ENCODE data around the gene MYH16. TPM values are rescaled to one million over a fixed set of nuclear protein-coding genes. Genes with fewer than 3 reads are reported as not detected.

Gene MYH16
- total and polyA plus RNA-seq, 4 donors: not detected

DNA sequence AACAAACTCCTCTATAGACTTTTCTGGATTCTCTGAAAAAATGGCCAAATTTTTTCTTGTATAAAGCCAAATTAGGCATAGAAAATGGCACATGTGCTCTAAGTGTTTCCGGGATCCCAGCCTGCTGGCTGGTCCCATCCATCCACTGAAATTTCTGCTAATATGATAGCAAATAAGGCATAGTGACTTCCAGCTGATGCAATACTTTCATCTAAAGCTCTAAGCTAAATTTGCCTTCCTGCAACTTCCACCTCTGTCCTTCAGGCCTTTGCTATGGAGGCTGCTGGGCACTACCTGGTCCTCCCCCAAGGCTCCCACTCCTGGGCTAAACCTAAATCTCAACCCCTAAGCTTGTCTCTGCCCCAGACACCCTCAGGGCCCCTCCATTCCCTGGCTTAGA, 20.5 kb downstream of the MYH16 start:
- no peak for DNase-seq (ENCODE audit: low spot score)
- H3K9me3 ChIP-seq (ENCODE audit: control insufficient read depth in 4 of 4, low read length in 3 of 4): no peaks in the 10 kb centered on the region
- H3K4me1 ChIP-seq (ENCODE audit: control insufficient read depth in 4 of 4, insufficient read depth in 4 of 4, low read length in 3 of 4): no peaks in the 10 kb centered on the region
- no peak overlapping the region for H3K27ac ChIP-seq (ENCODE audit: low read depth in 1 of 2, low read length in 2 of 2)
- WGBS: 94% methylated on average over 1 of the region's 1 CpG
- H3K9ac ChIP-seq (ENCODE audit: low read depth in 1 of 2, low read length in 2 of 2): no peak overlapping the region
- no peak overlapping the region for H3K4me3 ChIP-seq (ENCODE audit: low read depth in 1 of 3, low read length in 3 of 3)
- no peaks in the 10 kb centered on the region for H3K36me3 ChIP-seq (ENCODE audit: control insufficient read depth in 4 of 4, insufficient read depth in 3 of 4, low read depth in 1 of 4, low read length in 3 of 4)
- no peaks in the 10 kb centered on the region for H3K27me3 ChIP-seq (ENCODE audit: control insufficient read depth in 4 of 4, insufficient read depth in 4 of 4, low read length in 3 of 4)
- TF ChIP-seq JUND (IDR thresholded peaks at IDR 0.05) (no peak), NR2F2 (IDR thresholded peaks at IDR 0.05) (no peak), GABPA (IDR thresholded peaks at IDR 0.05 in 1 of 2, conservative IDR thresholded peaks at IDR 0.05 in 1 of 2) (no peak), EGR1 (IDR thresholded peaks at IDR 0.05; ENCODE audit: low read depth in 2 of 2) (no peak), RXRA (IDR thresholded peaks at IDR 0.05) (no peak), FOXA2 (IDR thresholded peaks at IDR 0.05) (no peak)
- TF ChIP-seq, protein P1, sequence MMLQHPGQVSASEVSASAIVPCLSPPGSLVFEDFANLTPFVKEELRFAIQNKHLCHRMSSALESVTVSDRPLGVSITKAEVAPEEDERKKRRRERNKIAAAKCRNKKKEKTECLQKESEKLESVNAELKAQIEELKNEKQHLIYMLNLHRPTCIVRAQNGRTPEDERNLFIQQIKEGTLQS (IDR thresholded peaks at IDR 0.05): no peak
- TF ChIP-seq, protein P2, sequence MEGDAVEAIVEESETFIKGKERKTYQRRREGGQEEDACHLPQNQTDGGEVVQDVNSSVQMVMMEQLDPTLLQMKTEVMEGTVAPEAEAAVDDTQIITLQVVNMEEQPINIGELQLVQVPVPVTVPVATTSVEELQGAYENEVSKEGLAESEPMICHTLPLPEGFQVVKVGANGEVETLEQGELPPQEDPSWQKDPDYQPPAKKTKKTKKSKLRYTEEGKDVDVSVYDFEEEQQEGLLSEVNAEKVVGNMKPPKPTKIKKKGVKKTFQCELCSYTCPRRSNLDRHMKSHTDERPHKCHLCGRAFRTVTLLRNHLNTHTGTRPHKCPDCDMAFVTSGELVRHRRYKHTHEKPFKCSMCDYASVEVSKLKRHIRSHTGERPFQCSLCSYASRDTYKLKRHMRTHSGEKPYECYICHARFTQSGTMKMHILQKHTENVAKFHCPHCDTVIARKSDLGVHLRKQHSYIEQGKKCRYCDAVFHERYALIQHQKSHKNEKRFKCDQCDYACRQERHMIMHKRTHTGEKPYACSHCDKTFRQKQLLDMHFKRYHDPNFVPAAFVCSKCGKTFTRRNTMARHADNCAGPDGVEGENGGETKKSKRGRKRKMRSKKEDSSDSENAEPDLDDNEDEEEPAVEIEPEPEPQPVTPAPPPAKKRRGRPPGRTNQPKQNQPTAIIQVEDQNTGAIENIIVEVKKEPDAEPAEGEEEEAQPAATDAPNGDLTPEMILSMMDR (IDR thresholded peaks at IDR 0.05; ENCODE audit: low read depth, low read length, missing input control): no peak

DNA sequence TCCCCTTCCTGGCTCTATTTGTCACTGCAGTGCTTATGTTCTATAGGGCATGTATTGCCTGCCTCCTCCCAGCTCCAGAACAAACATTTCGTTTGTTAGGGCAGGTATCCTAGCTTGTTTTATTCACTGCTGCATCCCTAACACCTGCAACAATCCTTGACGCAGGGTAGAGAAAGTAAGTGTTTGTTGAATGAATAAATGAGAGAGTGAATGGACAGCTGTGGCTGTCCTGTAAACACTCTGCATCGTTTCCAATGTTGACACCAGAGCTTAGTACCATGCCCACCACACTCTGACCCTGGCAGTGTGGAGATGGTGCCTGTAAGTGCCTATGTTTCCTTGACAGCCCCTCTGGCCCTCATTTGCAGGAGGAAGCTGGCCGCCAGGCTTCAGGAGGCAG, 21.0 kb downstream of the MYH16 start:
- TF ChIP-seq HNF4A (conservative IDR thresholded peaks at IDR 0.05): no peak
- TF ChIP-seq NR2F2 (IDR thresholded peaks at IDR 0.05): no peak
- TF ChIP-seq YY1 (IDR thresholded peaks at IDR 0.05): no peak
- TF ChIP-seq, protein P2 (IDR thresholded peaks at IDR 0.05; ENCODE audit: low read depth, low read length, missing input control): no peak
- no peak for TF ChIP-seq TAF1 (conservative IDR thresholded peaks at IDR 0.05)
- H3K4me1 ChIP-seq (ENCODE audit: control insufficient read depth in 4 of 4, insufficient read depth in 4 of 4, low read length in 3 of 4): no peaks in the 10 kb centered on the region
- no peak overlapping the region for H3K9ac ChIP-seq (ENCODE audit: low read depth in 1 of 2, low read length in 2 of 2)
- no peaks in the 10 kb centered on the region for H3K9me3 ChIP-seq (ENCODE audit: control insufficient read depth in 4 of 4, low read length in 3 of 4)
- H3K4me3 ChIP-seq (ENCODE audit: low read depth in 1 of 3, low read length in 3 of 3): no peak overlapping the region
- H3K27ac ChIP-seq (ENCODE audit: low read depth in 1 of 2, low read length in 2 of 2): no peak overlapping the region
- no peak for DNase-seq (ENCODE audit: low spot score)
- no peaks in the 10 kb centered on the region for H3K36me3 ChIP-seq (ENCODE audit: control insufficient read depth in 4 of 4, insufficient read depth in 3 of 4, low read depth in 1 of 4, low read length in 3 of 4)
- H3K27me3 ChIP-seq (ENCODE audit: control insufficient read depth in 4 of 4, insufficient read depth in 4 of 4, low read length in 3 of 4): no peaks in the 10 kb centered on the region
- 85% methylated on average over 4 of the region's 4 CpGs for WGBS

DNA sequence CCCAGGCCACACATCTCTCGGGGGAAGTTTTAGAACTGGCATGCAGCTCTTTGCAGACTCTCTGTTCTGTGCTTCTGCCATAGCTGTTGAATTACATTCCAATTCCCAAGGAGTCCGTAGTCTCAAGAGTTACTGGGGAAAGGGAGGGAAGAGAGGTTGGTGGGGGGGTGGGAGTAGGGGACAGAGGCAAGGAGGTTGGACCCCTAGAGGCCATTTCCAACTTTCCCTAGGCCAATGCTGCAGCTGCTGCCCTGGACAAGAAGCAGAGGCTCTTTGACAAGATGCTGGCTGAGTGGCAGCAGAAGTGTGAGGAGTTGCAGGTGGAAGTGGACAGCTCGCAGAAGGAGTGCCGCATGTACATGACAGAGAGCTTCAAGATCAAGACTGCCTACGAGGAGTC, 23.8 kb downstream of the MYH16 start:
- 91% methylated on average over 5 of the region's 5 CpGs for WGBS
- no peak overlapping the region for H3K4me3 ChIP-seq (ENCODE audit: low read depth in 1 of 3, low read length in 3 of 3)
- no peak overlapping the region for H3K9ac ChIP-seq (ENCODE audit: low read depth in 1 of 2, low read length in 2 of 2)
- DNase-seq (ENCODE audit: low spot score): no peak
- no peak overlapping the region for H3K27ac ChIP-seq (ENCODE audit: low read depth in 1 of 2, low read length in 2 of 2)
- no peaks in the 10 kb centered on the region for H3K4me1 ChIP-seq (ENCODE audit: control insufficient read depth in 4 of 4, insufficient read depth in 4 of 4, low read length in 3 of 4)
- no peaks in the 10 kb centered on the region for H3K36me3 ChIP-seq (ENCODE audit: control insufficient read depth in 4 of 4, insufficient read depth in 3 of 4, low read depth in 1 of 4, low read length in 3 of 4)
- no peaks in the 10 kb centered on the region for H3K9me3 ChIP-seq (ENCODE audit: control insufficient read depth in 4 of 4, low read length in 3 of 4)
- TF ChIP-seq, protein P3, sequence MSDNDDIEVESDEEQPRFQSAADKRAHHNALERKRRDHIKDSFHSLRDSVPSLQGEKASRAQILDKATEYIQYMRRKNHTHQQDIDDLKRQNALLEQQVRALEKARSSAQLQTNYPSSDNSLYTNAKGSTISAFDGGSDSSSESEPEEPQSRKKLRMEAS (IDR thresholded peaks at IDR 0.05): no peak
- no peak for TF ChIP-seq NR2F2 (IDR thresholded peaks at IDR 0.05)
- no peak for TF ChIP-seq HNF4A (conservative IDR thresholded peaks at IDR 0.05)
- TF ChIP-seq RAD21 (IDR thresholded peaks at IDR 0.05): no peak
- TF ChIP-seq SP1 (IDR thresholded peaks at IDR 0.05): no peak
- TF ChIP-seq, protein P2 (IDR thresholded peaks at IDR 0.05; ENCODE audit: low read depth, low read length, missing input control): no peak
- TF ChIP-seq GABPA (IDR thresholded peaks at IDR 0.05 in 1 of 2, conservative IDR thresholded peaks at IDR 0.05 in 1 of 2): no peak
- no peak for TF ChIP-seq EGR1 (IDR thresholded peaks at IDR 0.05; ENCODE audit: low read depth in 2 of 2)
- TF ChIP-seq FOXA2 (IDR thresholded peaks at IDR 0.05): no peak
- TF ChIP-seq JUND (IDR thresholded peaks at IDR 0.05): no peak
- H3K27me3 ChIP-seq (ENCODE audit: control insufficient read depth in 4 of 4, insufficient read depth in 4 of 4, low read length in 3 of 4): no peaks in the 10 kb centered on the region
